AG04449 (cell line): Measurements from ENCODE around the gene ARMH1.

ENCODE experiments used
- CTCF ChIA-PET: fragments of 350-600 bp; formaldehyde crosslinking; extraction: SDS; loops from one replicate; lab custom pipeline; 2021; ENCODE audit warnings: antibody characterized with exemption; lab: Yijun Ruan, JAX
- POLR2A ChIA-PET: fragments of 400-600, 350-600 bp; formaldehyde crosslinking; extraction: SDS; loops from one replicate; lab custom pipeline; 2020; ENCODE audit warnings: antibody characterized with exemption, inconsistent platforms; lab: Yijun Ruan, JAX
- DNase-seq: peaks from one replicate; pipeline ENCODE4 v3.0.0-alpha.2; 2010; ENCODE audit warnings: low read depth, low spot score
- H3K4me3 ChIP-seq: 2 replicates; pipeline ENCODE4 v1.5.1; 2011; ENCODE audit warnings: low read depth, mild to moderate bottlenecking, control low read depth, low read length
- CTCF ChIP-seq: IDR thresholded peaks from one replicate; pipeline ENCODE4 v1.5.1; 2011; ENCODE audit warnings: mild to moderate bottlenecking, moderate library complexity, low read length, control low read depth, inconsistent platforms; ENCODE audit not compliant: insufficient read depth; ENCODE audit errors: missing control alignments

Gene ARMH1

GRCh38 chr1:44720281-44720680, 45.8 kb downstream of the ARMH1 start:
- TF ChIP-seq CTCF: no peak
- no peak for DNase-seq
- ChIA-PET POLR2A (no interaction called here), CTCF (interaction anchor here (0.7 to 12.6 kb wide), 4 partner anchors 8 to 85 kb away, joined by 3 to 217 read pairs (median 24); partner anchors contain the start of gene RNU5D-1)
- no peak overlapping the region for H3K4me3 ChIP-seq

GRCh38 chr1:44721485-44722361, 47.2 kb downstream of the ARMH1 start:
- POLR2A ChIA-PET: interaction anchor here (0.5 to 1.6 kb wide), 9 partner anchors 8 to 1347 kb away, joined by 3 to 19 read pairs (median 4); partner anchors contain the start of genes BTBD19, PLK3, RNU5D-1 and RPS8
- DNase-seq: peak; percentile 51
- no peak for TF ChIP-seq CTCF
- no peak overlapping the region for H3K4me3 ChIP-seq
- CTCF ChIA-PET: interaction anchor here (0.6 to 2.4 kb wide), 5 partner anchors 9 to 56 kb away, joined by 3 to 21 read pairs (median 5); partner anchors contain the start of gene RNU5D-1

GRCh38 chr1:44723064-44723463, 48.5 kb downstream of the ARMH1 start:
- ChIA-PET POLR2A (no interaction called here), CTCF (interaction anchor here (1.9 to 2.2 kb wide), 2 partner anchors 8 to 16 kb away, joined by 5 to 21 read pairs; partner anchors contain the start of gene RNU5D-1)
- no peak for DNase-seq
- H3K4me3 ChIP-seq: no peak overlapping the region
- TF ChIP-seq CTCF: no peak

GRCh38 chr1:44723496-44724295, 49.2 kb downstream of the ARMH1 start:
- TF ChIP-seq CTCF: no peak
- CTCF ChIA-PET: interaction anchor here (10.7 kb wide), 1 partner anchor 9 kb away, joined by 217 read pairs; no protein-coding TSS in a partner anchor
- DNase-seq: no peak
- no peak overlapping the region for H3K4me3 ChIP-seq
- POLR2A ChIA-PET: no interaction called here

- no peak for DNase-seq
- H3K4me3 ChIP-seq: no peak overlapping the region
- CTCF ChIA-PET: interaction anchor here (10.7 kb wide), 1 partner anchor 10 kb away, joined by 217 read pairs; no protein-coding TSS in a partner anchor
- POLR2A ChIA-PET: no interaction called here
- no peak for TF ChIP-seq CTCF
Measured at GRCh38 chr1:44724296-44724954, 49.9 kb downstream of the ARMH1 start.
